WTC11 (cell line): ENCODE data around the gene NUPR1. TPM values are rescaled to one million over a fixed set of nuclear protein-coding genes. Genes with fewer than 3 reads are reported as not detected.

Experiments used
- ATAC-seq: fragments of 200-7000 bp; cut with Tn5 transposase; 2 replicates; pipeline ENCODE4 v1.10.0; 2021; ENCODE audit warnings: mild to moderate bottlenecking, moderate library complexity
- CTCF ChIA-PET: fragments of 300-600 bp; sonication (Branson Sonifier 250); formaldehyde crosslinking; loops from one replicate; lab custom pipeline; 2021; ENCODE audit warnings: antibody characterized with exemption; lab: Charles Lee
- POLR2A ChIA-PET: fragments of 350-600 bp; sonication (Branson Sonifier 250); formaldehyde crosslinking; loops from one replicate; lab custom pipeline; 2021; ENCODE audit warnings: antibody characterized with exemption; lab: Charles Lee
- DNase-seq: peaks from one replicate; pipeline ENCODE4 v3.0.0; 2021; ENCODE audit warnings: low spot score
- H3K27ac Mint-ChIP-seq: 2 replicates; pipeline ENCODE4 v1.8.0; 2021; ENCODE audit warnings: mixed read lengths
- H3K27me3 Mint-ChIP-seq: 2 replicates; pipeline ENCODE4 v1.8.0; 2021; ENCODE audit warnings: low read depth, mild to moderate bottlenecking, moderate library complexity, mixed read lengths
- H3K36me3 Mint-ChIP-seq: 2 replicates; pipeline ENCODE4 v1.8.0; 2021; ENCODE audit warnings: mixed read lengths
- H3K4me1 Mint-ChIP-seq: 2 replicates; pipeline ENCODE4 v1.8.0; 2022; ENCODE audit warnings: mixed read lengths
- H3K4me3 Mint-ChIP-seq: 2 replicates; pipeline ENCODE4 v1.8.0; 2021; ENCODE audit warnings: mild to moderate bottlenecking, moderate library complexity, mixed read lengths
- H3K9me3 Mint-ChIP-seq: 2 replicates; pipeline ENCODE4 v1.8.0; 2021; ENCODE audit warnings: mixed read lengths
- ATF1 ChIP-seq: sonication (generic); formaldehyde crosslinking; IDR thresholded peaks from 2 replicates; pipeline ENCODE4 v1.8.1; 2023; ENCODE audit warnings: mild to moderate bottlenecking, moderate library complexity, missing genetic modification reagents
- EMX1 ChIP-seq: fragments of 250-450 bp; sonication (Bioruptor Pico); IDR thresholded peaks from 2 replicates; pipeline ENCODE4 v1.8.0; 2021; ENCODE audit warnings: mild to moderate bottlenecking
- ETV6 ChIP-seq: sonication (generic); formaldehyde crosslinking; IDR thresholded peaks from 2 replicates; pipeline ENCODE4 v1.8.1; 2022; ENCODE audit warnings: mild to moderate bottlenecking, missing genetic modification reagents
- FOXP1 ChIP-seq: sonication (generic); formaldehyde crosslinking; IDR thresholded peaks from 2 replicates; pipeline ENCODE4 v1.8.0; 2022; ENCODE audit warnings: missing genetic modification reagents, mild to moderate bottlenecking, moderate library complexity, borderline replicate concordance
- JUN ChIP-seq: sonication (generic); formaldehyde crosslinking; IDR thresholded peaks from 2 replicates; pipeline ENCODE4 v1.8.0; 2023; ENCODE audit warnings: mild to moderate bottlenecking, missing genetic modification reagents
- NFYB ChIP-seq: sonication (generic); formaldehyde crosslinking; conservative IDR thresholded peaks from 2 replicates; pipeline ENCODE4 v1.8.0; 2022; ENCODE audit warnings: low read depth, missing genetic modification reagents
- RORB ChIP-seq: fragments of 250-450 bp; sonication (Bioruptor Pico); IDR thresholded peaks from 2 replicates; pipeline ENCODE4 v1.9.0; 2021; ENCODE audit warnings: mild to moderate bottlenecking
- SMAD3 ChIP-seq: sonication (generic); formaldehyde crosslinking; IDR thresholded peaks from 2 replicates; pipeline ENCODE4 v1.8.0; 2022; ENCODE audit warnings: missing genetic modification reagents, mild to moderate bottlenecking, borderline replicate concordance
- SP1 ChIP-seq: sonication (generic); formaldehyde crosslinking; conservative IDR thresholded peaks from 2 replicates; pipeline ENCODE4 v1.8.1; 2022; ENCODE audit warnings: missing genetic modification reagents
- TP53 ChIP-seq: sonication (generic); formaldehyde crosslinking; IDR thresholded peaks from 2 replicates; pipeline ENCODE4 v1.8.1; 2023; ENCODE audit warnings: mild to moderate bottlenecking, missing genetic modification reagents
- ZNF317 ChIP-seq: sonication (generic); formaldehyde crosslinking; IDR thresholded peaks from 2 replicates; pipeline ENCODE4 v1.8.1; 2023; ENCODE audit warnings: low read depth, mild to moderate bottlenecking, moderate library complexity, missing genetic modification reagents, borderline replicate concordance
- ZNF396 ChIP-seq: fragments of 250-450 bp; sonication (Bioruptor Pico); IDR thresholded peaks from 2 replicates; pipeline ENCODE4 v1.8.0; 2021; ENCODE audit warnings: mild to moderate bottlenecking, moderate library complexity, borderline replicate concordance
- total RNA-seq: library from RNA; stranded (reverse); gene quantifications from 3 replicates; pipeline ENCODE4 v1.2.3, GENCODE V29; 2021
- TF ChIP-seq, protein P1 (sequence below): fragments of 250-450 bp; sonication (Bioruptor Pico); IDR thresholded peaks from 2 replicates; pipeline ENCODE4 v2.1.2; 2022; ENCODE audit warnings: mild to moderate bottlenecking, moderate library complexity
- TF ChIP-seq, protein P2 (sequence below): fragments of 250-450 bp; sonication (Bioruptor Pico); IDR thresholded peaks from 2 replicates; pipeline ENCODE4 v1.9.0; 2021; ENCODE audit warnings: mild to moderate bottlenecking
- TF ChIP-seq, protein P3 (sequence below): fragments of 250-450 bp; sonication (Bioruptor Pico); IDR thresholded peaks from 2 replicates; pipeline ENCODE4 v1.9.0; 2021; ENCODE audit warnings: moderate library complexity, mild to moderate bottlenecking, inconsistent platforms, borderline replicate concordance
- TF ChIP-seq, protein P4 (sequence below): sonication (generic); formaldehyde crosslinking; IDR thresholded peaks from 2 replicates; pipeline ENCODE4 v1.8.1; 2023; ENCODE audit warnings: mild to moderate bottlenecking, moderate library complexity, missing genetic modification reagents
- TF ChIP-seq, protein P5 (sequence below): sonication (generic); formaldehyde crosslinking; IDR thresholded peaks from 2 replicates; pipeline ENCODE4 v1.8.1; 2023; ENCODE audit warnings: mild to moderate bottlenecking, missing genetic modification reagents, borderline replicate concordance
- TF ChIP-seq, protein P6 (sequence below): sonication (generic); formaldehyde crosslinking; conservative IDR thresholded peaks from 2 replicates; pipeline ENCODE4 v1.8.1; 2022; ENCODE audit warnings: mild to moderate bottlenecking, missing genetic modification reagents
- TF ChIP-seq, protein P7 (sequence below): sonication (generic); formaldehyde crosslinking; IDR thresholded peaks from 2 replicates; pipeline ENCODE4 v1.8.1; 2022; ENCODE audit warnings: missing genetic modification reagents, borderline replicate concordance
- TF ChIP-seq, protein P8 (sequence below): sonication (generic); formaldehyde crosslinking; IDR thresholded peaks from 2 replicates; pipeline ENCODE4 v1.8.0; 2023; ENCODE audit warnings: missing genetic modification reagents

NUPR1 gene
- total RNA-seq, 1 experiment from 2014 or later: 0.33 TPM

DNA sequence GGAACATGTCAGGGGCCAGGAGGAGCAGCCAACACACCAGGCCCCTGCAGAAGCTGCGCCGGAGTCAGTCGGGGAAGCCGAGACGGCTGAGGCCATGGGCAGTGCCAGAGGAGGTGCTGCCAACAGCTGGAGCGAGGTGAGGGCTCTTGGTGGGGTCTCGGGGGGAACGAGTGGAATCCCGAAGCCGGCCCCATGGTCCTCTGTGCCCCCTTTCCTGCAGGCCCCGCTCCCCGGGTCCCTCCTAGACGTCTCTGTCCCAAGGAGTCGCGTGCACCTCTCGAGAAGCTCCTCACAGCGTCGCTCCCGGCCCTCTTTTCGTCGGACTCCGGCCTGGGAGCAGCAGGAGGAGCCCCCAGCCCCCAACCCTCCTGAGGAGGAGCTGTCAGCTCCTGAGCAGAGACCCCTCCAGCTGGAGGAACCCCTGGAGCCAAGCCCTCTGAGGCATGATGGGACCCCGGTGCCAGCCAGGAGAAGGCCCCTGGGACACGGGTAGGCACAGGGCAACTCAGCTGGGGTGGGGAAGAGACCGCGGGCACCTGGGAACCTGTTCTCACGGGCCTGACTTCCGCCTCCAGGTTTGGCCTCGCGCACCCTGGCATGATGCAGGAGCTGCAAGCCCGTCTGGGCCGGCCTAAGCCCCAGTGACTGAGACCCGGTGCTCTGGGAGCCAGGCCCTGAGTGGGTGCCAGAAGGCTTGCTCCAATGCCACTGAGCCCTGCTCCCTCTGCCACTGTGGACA lies 40.7 kb downstream of the NUPR1 start:
- Mint-ChIP-seq H3K27ac (no peak overlapping the region), H3K9me3 (no peaks in the 10 kb centered on the region), H3K4me1 (no peaks in the 10 kb centered on the region), H3K36me3 (no peaks in the 10 kb centered on the region), H3K27me3 (peaks cover 20% of the 10 kb centered on the region), H3K4me3 (no peak overlapping the region)
- TF ChIP-seq TP53 (CRISPR knock-in tag): no peak
- TF ChIP-seq ATF1 (CRISPR knock-in tag): no peak
- TF ChIP-seq, protein P1, sequence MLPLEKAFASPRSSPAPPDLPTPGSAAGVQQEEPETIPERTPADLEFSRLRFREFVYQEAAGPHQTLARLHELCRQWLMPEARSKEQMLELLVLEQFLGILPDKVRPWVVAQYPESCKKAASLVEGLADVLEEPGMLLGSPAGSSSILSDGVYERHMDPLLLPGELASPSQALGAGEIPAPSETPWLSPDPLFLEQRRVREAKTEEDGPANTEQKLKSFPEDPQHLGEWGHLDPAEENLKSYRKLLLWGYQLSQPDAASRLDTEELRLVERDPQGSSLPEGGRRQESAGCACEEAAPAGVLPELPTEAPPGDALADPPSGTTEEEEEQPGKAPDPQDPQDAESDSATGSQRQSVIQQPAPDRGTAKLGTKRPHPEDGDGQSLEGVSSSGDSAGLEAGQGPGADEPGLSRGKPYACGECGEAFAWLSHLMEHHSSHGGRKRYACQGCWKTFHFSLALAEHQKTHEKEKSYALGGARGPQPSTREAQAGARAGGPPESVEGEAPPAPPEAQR (CRISPR knock-in tag): no peak
- TF ChIP-seq, protein P2, sequence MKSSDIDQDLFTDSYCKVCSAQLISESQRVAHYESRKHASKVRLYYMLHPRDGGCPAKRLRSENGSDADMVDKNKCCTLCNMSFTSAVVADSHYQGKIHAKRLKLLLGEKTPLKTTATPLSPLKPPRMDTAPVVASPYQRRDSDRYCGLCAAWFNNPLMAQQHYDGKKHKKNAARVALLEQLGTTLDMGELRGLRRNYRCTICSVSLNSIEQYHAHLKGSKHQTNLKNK (CRISPR knock-in tag): no peak
- TF ChIP-seq EMX1 (CRISPR knock-in tag): no peak
- DNase-seq (no peak), ATAC-seq (no peak)
- ChIA-PET POLR2A (no interaction called here), CTCF (interaction anchor here (0.8 kb wide), 1 partner anchor 326 kb away, joined by 6 read pairs; no protein-coding TSS in a partner anchor)

DNA sequence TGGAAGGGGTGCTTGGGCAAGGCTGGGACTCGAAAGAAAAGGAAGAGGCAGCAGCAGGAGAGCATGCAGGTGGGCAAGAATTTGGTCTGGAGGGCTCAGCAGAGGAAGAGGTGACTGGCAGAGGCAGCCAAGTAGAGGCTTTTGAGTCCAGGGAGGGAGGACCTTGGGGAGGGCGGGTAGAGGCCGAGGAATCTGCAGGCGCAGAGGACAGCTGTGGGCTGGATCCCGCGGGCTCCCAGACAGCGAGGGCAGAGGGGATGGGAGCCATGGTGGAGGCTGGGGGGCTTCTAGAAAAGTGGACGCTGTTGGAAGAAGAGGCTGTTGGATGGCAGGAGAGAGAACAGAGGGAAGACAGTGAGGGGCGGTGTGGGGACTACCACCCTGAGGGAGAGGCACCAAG lies 41.4 kb downstream of the NUPR1 start:
- DNase-seq (no peak), ATAC-seq (no peak)
- Mint-ChIP-seq H3K9me3 (no peaks in the 10 kb centered on the region), H3K4me1 (no peaks in the 10 kb centered on the region), H3K27me3 (peaks cover 20% of the 10 kb centered on the region), H3K27ac (no peak overlapping the region), H3K36me3 (no peaks in the 10 kb centered on the region), H3K4me3 (no peak overlapping the region)
- CTCF ChIA-PET: interaction anchor here (0.8 kb wide), 1 partner anchor 326 kb away, joined by 6 read pairs; no protein-coding TSS in a partner anchor
- POLR2A ChIA-PET: no interaction called here
- TF ChIP-seq, protein P3, sequence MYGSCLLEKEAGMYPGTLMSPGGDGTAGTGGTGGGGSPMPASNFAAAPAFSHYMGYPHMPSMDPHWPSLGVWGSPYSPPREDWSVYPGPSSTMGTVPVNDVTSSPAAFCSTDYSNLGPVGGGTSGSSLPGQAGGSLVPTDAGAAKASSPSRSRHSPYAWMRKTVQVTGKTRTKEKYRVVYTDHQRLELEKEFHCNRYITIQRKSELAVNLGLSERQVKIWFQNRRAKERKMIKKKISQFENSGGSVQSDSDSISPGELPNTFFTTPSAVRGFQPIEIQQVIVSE: no peak
- no peak for TF ChIP-seq SP1 (CRISPR knock-in tag)
- no peak for TF ChIP-seq ZNF396 (CRISPR knock-in tag)
- no peak for TF ChIP-seq TP53 (CRISPR knock-in tag)
- TF ChIP-seq, protein P4, sequence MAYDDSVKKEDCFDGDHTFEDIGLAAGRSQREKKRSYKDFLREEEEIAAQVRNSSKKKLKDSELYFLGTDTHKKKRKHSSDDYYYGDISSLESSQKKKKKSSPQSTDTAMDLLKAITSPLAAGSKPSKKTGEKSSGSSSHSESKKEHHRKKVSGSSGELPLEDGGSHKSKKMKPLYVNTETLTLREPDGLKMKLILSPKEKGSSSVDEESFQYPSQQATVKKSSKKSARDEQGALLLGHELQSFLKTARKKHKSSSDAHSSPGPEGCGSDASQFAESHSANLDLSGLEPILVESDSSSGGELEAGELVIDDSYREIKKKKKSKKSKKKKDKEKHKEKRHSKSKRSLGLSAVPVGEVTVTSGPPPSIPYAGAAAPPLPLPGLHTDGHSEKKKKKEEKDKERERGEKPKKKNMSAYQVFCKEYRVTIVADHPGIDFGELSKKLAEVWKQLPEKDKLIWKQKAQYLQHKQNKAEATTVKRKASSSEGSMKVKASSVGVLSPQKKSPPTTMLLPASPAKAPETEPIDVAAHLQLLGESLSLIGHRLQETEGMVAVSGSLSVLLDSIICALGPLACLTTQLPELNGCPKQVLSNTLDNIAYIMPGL (CRISPR knock-in tag): no peak
- TF ChIP-seq, protein P5, sequence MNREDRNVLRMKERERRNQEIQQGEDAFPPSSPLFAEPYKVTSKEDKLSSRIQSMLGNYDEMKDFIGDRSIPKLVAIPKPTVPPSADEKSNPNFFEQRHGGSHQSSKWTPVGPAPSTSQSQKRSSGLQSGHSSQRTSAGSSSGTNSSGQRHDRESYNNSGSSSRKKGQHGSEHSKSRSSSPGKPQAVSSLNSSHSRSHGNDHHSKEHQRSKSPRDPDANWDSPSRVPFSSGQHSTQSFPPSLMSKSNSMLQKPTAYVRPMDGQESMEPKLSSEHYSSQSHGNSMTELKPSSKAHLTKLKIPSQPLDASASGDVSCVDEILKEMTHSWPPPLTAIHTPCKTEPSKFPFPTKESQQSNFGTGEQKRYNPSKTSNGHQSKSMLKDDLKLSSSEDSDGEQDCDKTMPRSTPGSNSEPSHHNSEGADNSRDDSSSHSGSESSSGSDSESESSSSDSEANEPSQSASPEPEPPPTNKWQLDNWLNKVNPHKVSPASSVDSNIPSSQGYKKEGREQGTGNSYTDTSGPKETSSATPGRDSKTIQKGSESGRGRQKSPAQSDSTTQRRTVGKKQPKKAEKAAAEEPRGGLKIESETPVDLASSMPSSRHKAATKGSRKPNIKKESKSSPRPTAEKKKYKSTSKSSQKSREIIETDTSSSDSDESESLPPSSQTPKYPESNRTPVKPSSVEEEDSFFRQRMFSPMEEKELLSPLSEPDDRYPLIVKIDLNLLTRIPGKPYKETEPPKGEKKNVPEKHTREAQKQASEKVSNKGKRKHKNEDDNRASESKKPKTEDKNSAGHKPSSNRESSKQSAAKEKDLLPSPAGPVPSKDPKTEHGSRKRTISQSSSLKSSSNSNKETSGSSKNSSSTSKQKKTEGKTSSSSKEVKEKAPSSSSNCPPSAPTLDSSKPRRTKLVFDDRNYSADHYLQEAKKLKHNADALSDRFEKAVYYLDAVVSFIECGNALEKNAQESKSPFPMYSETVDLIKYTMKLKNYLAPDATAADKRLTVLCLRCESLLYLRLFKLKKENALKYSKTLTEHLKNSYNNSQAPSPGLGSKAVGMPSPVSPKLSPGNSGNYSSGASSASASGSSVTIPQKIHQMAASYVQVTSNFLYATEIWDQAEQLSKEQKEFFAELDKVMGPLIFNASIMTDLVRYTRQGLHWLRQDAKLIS (CRISPR knock-in tag): no peak
- TF ChIP-seq NFYB (CRISPR knock-in tag): no peak
- no peak for TF ChIP-seq ZNF317 (CRISPR knock-in tag)
- TF ChIP-seq RORB (CRISPR knock-in tag): no peak
- TF ChIP-seq, protein P2 (CRISPR knock-in tag): no peak
- TF ChIP-seq, protein P6, sequence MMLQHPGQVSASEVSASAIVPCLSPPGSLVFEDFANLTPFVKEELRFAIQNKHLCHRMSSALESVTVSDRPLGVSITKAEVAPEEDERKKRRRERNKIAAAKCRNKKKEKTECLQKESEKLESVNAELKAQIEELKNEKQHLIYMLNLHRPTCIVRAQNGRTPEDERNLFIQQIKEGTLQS (CRISPR knock-in tag): no peak
- TF ChIP-seq, protein P7, sequence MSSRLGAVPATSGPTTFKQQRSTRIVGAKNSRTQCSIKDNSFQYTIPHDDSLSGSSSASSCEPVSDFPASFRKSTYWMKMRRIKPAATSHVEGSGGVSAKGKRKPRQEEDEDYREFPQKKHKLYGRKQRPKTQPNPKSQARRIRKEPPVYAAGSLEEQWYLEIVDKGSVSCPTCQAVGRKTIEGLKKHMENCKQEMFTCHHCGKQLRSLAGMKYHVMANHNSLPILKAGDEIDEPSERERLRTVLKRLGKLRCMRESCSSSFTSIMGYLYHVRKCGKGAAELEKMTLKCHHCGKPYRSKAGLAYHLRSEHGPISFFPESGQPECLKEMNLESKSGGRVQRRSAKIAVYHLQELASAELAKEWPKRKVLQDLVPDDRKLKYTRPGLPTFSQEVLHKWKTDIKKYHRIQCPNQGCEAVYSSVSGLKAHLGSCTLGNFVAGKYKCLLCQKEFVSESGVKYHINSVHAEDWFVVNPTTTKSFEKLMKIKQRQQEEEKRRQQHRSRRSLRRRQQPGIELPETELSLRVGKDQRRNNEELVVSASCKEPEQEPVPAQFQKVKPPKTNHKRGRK: no peak
- no peak for TF ChIP-seq JUN (CRISPR knock-in tag)
- TF ChIP-seq ETV6: no peak
- TF ChIP-seq, protein P8, sequence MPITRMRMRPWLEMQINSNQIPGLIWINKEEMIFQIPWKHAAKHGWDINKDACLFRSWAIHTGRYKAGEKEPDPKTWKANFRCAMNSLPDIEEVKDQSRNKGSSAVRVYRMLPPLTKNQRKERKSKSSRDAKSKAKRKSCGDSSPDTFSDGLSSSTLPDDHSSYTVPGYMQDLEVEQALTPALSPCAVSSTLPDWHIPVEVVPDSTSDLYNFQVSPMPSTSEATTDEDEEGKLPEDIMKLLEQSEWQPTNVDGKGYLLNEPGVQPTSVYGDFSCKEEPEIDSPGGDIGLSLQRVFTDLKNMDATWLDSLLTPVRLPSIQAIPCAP (CRISPR knock-in tag): no peak
- TF ChIP-seq SMAD3 (CRISPR knock-in tag): no peak
- TF ChIP-seq FOXP1: no peak
